ENCODE results near the gene CD22.

DNA sequence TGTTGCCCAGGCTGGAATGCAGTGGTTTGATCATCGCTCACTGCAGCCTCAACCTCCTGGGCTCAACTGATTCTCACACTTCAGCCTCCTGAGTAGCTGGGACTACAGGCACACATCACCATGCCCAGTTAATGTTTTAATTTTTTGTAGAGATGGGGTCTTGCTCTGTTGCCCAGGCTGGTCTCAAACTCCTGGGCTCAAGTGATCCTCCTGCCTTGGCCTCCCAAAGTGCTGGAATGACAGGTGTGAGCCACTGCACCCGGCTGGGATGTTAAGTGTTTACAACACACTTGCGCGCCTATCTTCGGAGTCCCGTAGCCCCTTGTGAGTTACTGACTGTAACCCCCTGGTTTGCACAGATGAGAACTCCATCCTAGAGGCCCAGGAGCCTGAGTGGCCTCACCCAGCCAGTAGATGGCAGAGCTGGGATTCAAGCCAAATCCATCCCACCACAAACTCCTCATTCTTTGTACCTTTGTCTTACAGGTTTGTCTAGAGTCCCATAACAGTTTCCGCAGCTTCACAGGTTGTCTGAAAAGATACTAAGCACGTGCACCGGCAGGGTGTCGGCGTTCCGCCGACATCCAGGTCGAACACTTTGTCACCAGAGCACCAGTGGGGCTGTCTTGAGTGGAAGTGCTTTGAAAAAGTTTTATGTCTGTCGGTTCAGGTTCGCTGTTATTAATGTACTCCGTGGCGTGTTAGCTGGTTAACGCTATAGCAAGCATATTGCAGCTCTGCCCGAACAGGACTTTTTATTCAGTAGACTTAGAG is 22.3 kb upstream of the CD22 start:
- TF ChIP-seq, protein P1, sequence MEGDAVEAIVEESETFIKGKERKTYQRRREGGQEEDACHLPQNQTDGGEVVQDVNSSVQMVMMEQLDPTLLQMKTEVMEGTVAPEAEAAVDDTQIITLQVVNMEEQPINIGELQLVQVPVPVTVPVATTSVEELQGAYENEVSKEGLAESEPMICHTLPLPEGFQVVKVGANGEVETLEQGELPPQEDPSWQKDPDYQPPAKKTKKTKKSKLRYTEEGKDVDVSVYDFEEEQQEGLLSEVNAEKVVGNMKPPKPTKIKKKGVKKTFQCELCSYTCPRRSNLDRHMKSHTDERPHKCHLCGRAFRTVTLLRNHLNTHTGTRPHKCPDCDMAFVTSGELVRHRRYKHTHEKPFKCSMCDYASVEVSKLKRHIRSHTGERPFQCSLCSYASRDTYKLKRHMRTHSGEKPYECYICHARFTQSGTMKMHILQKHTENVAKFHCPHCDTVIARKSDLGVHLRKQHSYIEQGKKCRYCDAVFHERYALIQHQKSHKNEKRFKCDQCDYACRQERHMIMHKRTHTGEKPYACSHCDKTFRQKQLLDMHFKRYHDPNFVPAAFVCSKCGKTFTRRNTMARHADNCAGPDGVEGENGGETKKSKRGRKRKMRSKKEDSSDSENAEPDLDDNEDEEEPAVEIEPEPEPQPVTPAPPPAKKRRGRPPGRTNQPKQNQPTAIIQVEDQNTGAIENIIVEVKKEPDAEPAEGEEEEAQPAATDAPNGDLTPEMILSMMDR (IDR thresholded peaks at IDR 0.05; ENCODE audit: low read depth, low read length), result peak; percentile 41
- no peak for TF ChIP-seq POLR2A (IDR thresholded peaks at IDR 0.05; ENCODE audit: extremely low read depth, insufficient read length)
